Measurements from ENCODE around the gene CITED2.
"Not testable (repeated sequence)": the region's sequence is repeated elsewhere in the genome, so short reads cannot be mapped to it uniquely, and the experiment has no call there.

Gene CITED2

DNA sequence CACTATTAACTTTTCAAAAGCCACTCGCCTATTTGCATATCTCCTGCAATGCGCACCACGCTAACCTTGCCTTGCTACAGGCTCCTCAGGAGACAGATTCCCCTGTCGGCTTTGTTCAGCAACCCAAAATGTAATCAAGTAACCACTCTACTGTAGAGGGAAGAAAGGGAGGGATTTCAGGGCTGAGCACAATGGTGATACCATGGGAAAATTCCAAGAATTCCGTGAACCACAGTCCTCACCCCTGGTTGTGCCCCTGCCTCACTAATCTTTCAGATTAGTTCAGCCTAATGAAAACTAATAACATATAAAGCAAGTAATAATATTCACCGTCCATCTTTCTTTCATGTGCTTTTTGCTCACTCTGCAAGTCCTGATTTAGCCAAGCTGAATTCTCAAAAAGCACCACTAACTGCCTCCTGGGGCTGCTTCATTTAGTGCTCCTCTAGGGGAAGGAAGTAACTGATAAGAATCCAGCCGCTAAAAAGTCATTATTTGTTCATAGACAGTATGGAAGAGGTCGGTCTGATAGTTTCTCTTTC, 6.6 kb downstream of the CITED2 start:
- WGBS (ENCODE audit: extremely low coverage, insufficient coverage, low lambda C conversion rate): no CpG with 5 or more reads among the region's 8 CpGs

DNA sequence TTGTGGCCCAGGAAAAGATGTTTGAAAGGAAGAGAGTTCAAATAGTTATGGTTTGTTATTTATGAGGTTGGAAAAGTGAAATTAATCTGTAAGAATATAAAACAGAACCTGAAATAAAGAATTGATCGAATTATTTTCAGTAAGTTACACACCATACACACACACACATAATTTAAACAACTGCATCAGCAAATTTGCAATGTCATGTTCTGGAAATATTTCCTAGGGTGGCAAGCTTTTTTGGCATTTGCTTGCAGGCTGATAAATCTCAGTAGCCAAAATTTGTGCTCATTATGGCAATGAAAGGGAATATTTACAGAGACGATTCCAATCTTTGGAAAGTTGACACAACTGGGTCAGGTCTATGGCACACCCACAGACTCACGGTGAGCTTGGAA, 9.5 kb downstream of the CITED2 start:
- no peaks in the 10 kb centered on the region for H3K79me1 ChIP-seq (ENCODE audit: low read length)
- H3K9ac ChIP-seq (ENCODE audit: low read length): no peak overlapping the region
- H3K27ac ChIP-seq (ENCODE audit: low read depth, low read length): no peak overlapping the region
- WGBS (ENCODE audit: extremely low coverage, insufficient coverage, low lambda C conversion rate): 100% methylated on average over 1 of the region's 3 CpGs
- no peak overlapping the region for H3K4ac ChIP-seq (ENCODE audit: low read depth, low read length)
- H3K23ac ChIP-seq (ENCODE audit: low read length): no peak overlapping the region
- H4K5ac ChIP-seq (ENCODE audit: low read length): no peak overlapping the region
- no peaks in the 10 kb centered on the region for H3K79me2 ChIP-seq (ENCODE audit: control insufficient read depth, insufficient read depth, low read length)
- H3K36me3 ChIP-seq (ENCODE audit: control insufficient read depth, insufficient read depth, low read length): no peaks in the 10 kb centered on the region
- peak overlapping the region; percentile 78 for H2BK120ac ChIP-seq (ENCODE audit: low read depth, low read length)
- H2AK5ac ChIP-seq (ENCODE audit: low read length): no peak overlapping the region
- no peak overlapping the region for H4K8ac ChIP-seq (ENCODE audit: low read depth, low read length)
- no peak overlapping the region for H3K56ac ChIP-seq (ENCODE audit: low read length)
- no peak overlapping the region for H2BK5ac ChIP-seq (ENCODE audit: low read length)
- no peak overlapping the region for H3K4me3 ChIP-seq (ENCODE audit: low read length)
- no peak for DNase-seq
- H2BK15ac ChIP-seq (replicated peaks; ENCODE audit: low read depth): peak overlapping the region; percentile 94
- peaks cover 9% of the 10 kb centered on the region for H3K4me1 ChIP-seq (ENCODE audit: control insufficient read depth, low read depth, low read length)
- H3K18ac ChIP-seq (ENCODE audit: low read length): peak overlapping the region; percentile 60
- no peak overlapping the region for H3K4me2 ChIP-seq (ENCODE audit: low read length)
- H3K27me3 ChIP-seq (ENCODE audit: insufficient read depth, low read length, poor library complexity): no peaks in the 10 kb centered on the region

More for the DNA sequence above, 6.6 kb downstream of the CITED2 start:
- Histone ChIP-seq H3K4me1 (ENCODE audit: control insufficient read depth, low read depth, low read length) (peaks cover 9% of the 10 kb centered on the region), H3K9ac (ENCODE audit: low read length) (peak overlapping the region; percentile 4), H3K23ac (ENCODE audit: low read length) (no peak overlapping the region), H4K5ac (ENCODE audit: low read length) (no peak overlapping the region), H3K4ac (ENCODE audit: low read depth, low read length) (peak overlapping the region; percentile 81), H3K4me2 (ENCODE audit: low read length) (no peak overlapping the region), H2BK15ac (replicated peaks; ENCODE audit: low read depth) (no peak overlapping the region), H3K4me3 (ENCODE audit: low read length) (no peak overlapping the region), H3K56ac (ENCODE audit: low read length) (peak overlapping the region; percentile 79), H2BK120ac (ENCODE audit: low read depth, low read length) (peak overlapping the region; percentile 73), H3K79me1 (ENCODE audit: low read length) (no peaks in the 10 kb centered on the region), H2AK5ac (ENCODE audit: low read length) (no peak overlapping the region), H2BK5ac (ENCODE audit: low read length) (peak overlapping the region; percentile 87), H3K27ac (ENCODE audit: low read depth, low read length) (peak overlapping the region; percentile 91), H4K8ac (ENCODE audit: low read depth, low read length) (no peak overlapping the region), H3K27me3 (ENCODE audit: insufficient read depth, low read length, poor library complexity) (no peaks in the 10 kb centered on the region), H3K36me3 (ENCODE audit: control insufficient read depth, insufficient read depth, low read length) (peaks cover under 1% of the 10 kb centered on the region), H3K79me2 (ENCODE audit: control insufficient read depth, insufficient read depth, low read length) (peaks cover 9% of the 10 kb centered on the region), H3K18ac (ENCODE audit: low read length) (peak overlapping the region; percentile 95)
- peak; percentile 98 for DNase-seq

GRCh38 chr6:139364302-139364981, 10.0 kb downstream of the CITED2 start:
- Histone ChIP-seq H3K79me1 (ENCODE audit: low read length) (no peaks in the 10 kb centered on the region), H2AK5ac (ENCODE audit: low read length) (no peak overlapping the region), H3K23ac (ENCODE audit: low read length) (no peak overlapping the region), H3K4me2 (ENCODE audit: low read length) (no peak overlapping the region), H3K27me3 (ENCODE audit: insufficient read depth, low read length, poor library complexity) (no peaks in the 10 kb centered on the region), H4K5ac (ENCODE audit: low read length) (no peak overlapping the region), H2BK5ac (ENCODE audit: low read length) (no peak overlapping the region), H3K79me2 (ENCODE audit: control insufficient read depth, insufficient read depth, low read length) (no peaks in the 10 kb centered on the region), H3K36me3 (ENCODE audit: control insufficient read depth, insufficient read depth, low read length) (no peaks in the 10 kb centered on the region), H3K4me3 (ENCODE audit: low read length) (no peak overlapping the region), H3K18ac (ENCODE audit: low read length) (no peak overlapping the region), H3K4me1 (ENCODE audit: control insufficient read depth, low read depth, low read length) (peaks cover 9% of the 10 kb centered on the region), H3K4ac (ENCODE audit: low read depth, low read length) (no peak overlapping the region), H3K56ac (ENCODE audit: low read length) (no peak overlapping the region), H3K9ac (ENCODE audit: low read length) (no peak overlapping the region), H4K8ac (ENCODE audit: low read depth, low read length) (no peak overlapping the region), H3K27ac (ENCODE audit: low read depth, low read length) (no peak overlapping the region), H2BK120ac (ENCODE audit: low read depth, low read length) (no peak overlapping the region), H2BK15ac (replicated peaks; ENCODE audit: low read depth) (no peak overlapping the region)
- WGBS (ENCODE audit: extremely low coverage, insufficient coverage, low lambda C conversion rate): no CpG with 5 or more reads among the region's 4 CpGs
- peak; percentile 74 for DNase-seq

GRCh38 chr6:139363797-139364196, 10.7 kb downstream of the CITED2 start:
- H4K8ac ChIP-seq (ENCODE audit: low read depth, low read length); H3K79me1 ChIP-seq (ENCODE audit: low read length); H2AK5ac ChIP-seq (ENCODE audit: low read length); H3K79me2 ChIP-seq (ENCODE audit: control insufficient read depth, insufficient read depth, low read length); H4K5ac ChIP-seq (ENCODE audit: low read length); H3K23ac ChIP-seq (ENCODE audit: low read length); H3K18ac ChIP-seq (ENCODE audit: low read length); H3K4ac ChIP-seq (ENCODE audit: low read depth, low read length); H3K4me2 ChIP-seq (ENCODE audit: low read length); H3K9ac ChIP-seq (ENCODE audit: low read length); H2BK5ac ChIP-seq (ENCODE audit: low read length); H3K4me3 ChIP-seq (ENCODE audit: low read length); DNase-seq; H2BK120ac ChIP-seq (ENCODE audit: low read depth, low read length); H3K4me1 ChIP-seq (ENCODE audit: control insufficient read depth, low read depth, low read length); H3K27ac ChIP-seq (ENCODE audit: low read depth, low read length); H2BK15ac ChIP-seq (replicated peaks; ENCODE audit: low read depth); H3K56ac ChIP-seq (ENCODE audit: low read length); H3K36me3 ChIP-seq (ENCODE audit: control insufficient read depth, insufficient read depth, low read length); H3K27me3 ChIP-seq (ENCODE audit: insufficient read depth, low read length, poor library complexity): not testable (repeated sequence)
- no CpG with 5 or more reads among the region's 5 CpGs for WGBS (ENCODE audit: extremely low coverage, insufficient coverage, low lambda C conversion rate)

GRCh38 chr6:139363123-139363522, 11.3 kb downstream of the CITED2 start:
- not testable (repeated sequence) for H3K9ac ChIP-seq (ENCODE audit: low read length); H3K27ac ChIP-seq (ENCODE audit: low read depth, low read length); H3K4me2 ChIP-seq (ENCODE audit: low read length); H2AK5ac ChIP-seq (ENCODE audit: low read length); H3K18ac ChIP-seq (ENCODE audit: low read length); H2BK120ac ChIP-seq (ENCODE audit: low read depth, low read length); DNase-seq; H4K5ac ChIP-seq (ENCODE audit: low read length); H3K4ac ChIP-seq (ENCODE audit: low read depth, low read length); H3K79me2 ChIP-seq (ENCODE audit: control insufficient read depth, insufficient read depth, low read length); H3K23ac ChIP-seq (ENCODE audit: low read length); H2BK15ac ChIP-seq (replicated peaks; ENCODE audit: low read depth); H2BK5ac ChIP-seq (ENCODE audit: low read length); H3K27me3 ChIP-seq (ENCODE audit: insufficient read depth, low read length, poor library complexity); H3K79me1 ChIP-seq (ENCODE audit: low read length); H3K4me3 ChIP-seq (ENCODE audit: low read length); H3K4me1 ChIP-seq (ENCODE audit: control insufficient read depth, low read depth, low read length); H3K36me3 ChIP-seq (ENCODE audit: control insufficient read depth, insufficient read depth, low read length); H4K8ac ChIP-seq (ENCODE audit: low read depth, low read length); H3K56ac ChIP-seq (ENCODE audit: low read length)
- no CpG with 5 or more reads among the region's 1 CpG for WGBS (ENCODE audit: extremely low coverage, insufficient coverage, low lambda C conversion rate)

DNA sequence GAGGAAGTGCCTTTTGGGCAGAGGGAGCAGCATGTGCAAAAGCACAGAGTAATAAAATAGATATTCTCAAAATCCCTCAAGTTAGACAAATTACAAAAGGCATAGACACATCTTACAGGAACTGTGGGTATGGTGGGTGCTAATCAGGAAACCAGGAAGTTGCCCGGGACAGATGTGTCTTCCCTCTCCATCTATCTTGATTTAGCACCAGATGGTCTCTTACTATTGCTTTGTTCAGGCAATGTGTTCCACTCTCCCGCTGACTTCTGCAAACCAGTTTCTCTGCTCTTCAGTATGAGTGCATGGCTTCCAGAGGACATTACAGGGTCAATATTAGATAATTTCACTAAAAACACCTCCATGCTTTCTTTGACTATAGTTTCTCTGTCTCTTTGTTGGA, 13.2 kb downstream of the CITED2 start:
- no peak overlapping the region for H2BK120ac ChIP-seq (ENCODE audit: low read depth, low read length)

More for the DNA sequence above, 13.2 kb downstream of the CITED2 start:
- Histone ChIP-seq H3K27me3 (ENCODE audit: insufficient read depth, low read length, poor library complexity) (no peaks in the 10 kb centered on the region), H3K18ac (ENCODE audit: low read length) (no peak overlapping the region), H2AK5ac (ENCODE audit: low read length) (no peak overlapping the region), H3K79me2 (ENCODE audit: control insufficient read depth, insufficient read depth, low read length) (no peaks in the 10 kb centered on the region), H3K4me2 (ENCODE audit: low read length) (no peak overlapping the region), H3K4me1 (ENCODE audit: control insufficient read depth, low read depth, low read length) (no peaks in the 10 kb centered on the region), H3K4ac (ENCODE audit: low read depth, low read length) (no peak overlapping the region), H3K4me3 (ENCODE audit: low read length) (no peak overlapping the region), H3K56ac (ENCODE audit: low read length) (no peak overlapping the region), H3K36me3 (ENCODE audit: control insufficient read depth, insufficient read depth, low read length) (no peaks in the 10 kb centered on the region), H4K5ac (ENCODE audit: low read length) (no peak overlapping the region), H3K23ac (ENCODE audit: low read length) (no peak overlapping the region), H4K8ac (ENCODE audit: low read depth, low read length) (no peak overlapping the region), H3K27ac (ENCODE audit: low read depth, low read length) (no peak overlapping the region), H2BK5ac (ENCODE audit: low read length) (no peak overlapping the region), H2BK15ac (replicated peaks; ENCODE audit: low read depth) (no peak overlapping the region), H3K79me1 (ENCODE audit: low read length) (no peaks in the 10 kb centered on the region), H3K9ac (ENCODE audit: low read length) (no peak overlapping the region)
- no CpG with 5 or more reads among the region's 2 CpGs for WGBS (ENCODE audit: extremely low coverage, insufficient coverage, low lambda C conversion rate)
- DNase-seq: no peak

Measured in mesendoderm (in vitro differentiated cells).